IPS-15b (cell line): ENCODE measurements around the gene OR2B3.

Source experiments
- H3K27me3 ChIP-seq: one replicate; pipeline ENCODE4 v1.6.1; 2013; ENCODE audit warnings: low read length; ENCODE audit not compliant: control insufficient read depth, insufficient read depth
- H3K36me3 ChIP-seq: one replicate; pipeline ENCODE4 v1.6.1; 2013; ENCODE audit warnings: low read length; ENCODE audit not compliant: control insufficient read depth, insufficient read depth
- H3K4me1 ChIP-seq: one replicate; pipeline ENCODE4 v1.6.1; 2013; ENCODE audit warnings: mild to moderate bottlenecking, low read length; ENCODE audit not compliant: control insufficient read depth, insufficient read depth
- H3K4me3 ChIP-seq: one replicate; pipeline ENCODE4 v1.5.1; 2013; ENCODE audit warnings: low read depth, low read length
- H3K9ac ChIP-seq: one replicate; pipeline ENCODE4 v1.6.1; 2013; ENCODE audit warnings: low read depth, mild to moderate bottlenecking, low read length
- H3K9me3 ChIP-seq: one replicate; pipeline ENCODE4 v1.6.1; 2013; ENCODE audit warnings: mild to moderate bottlenecking, low read length; ENCODE audit not compliant: control insufficient read depth, insufficient read depth

OR2B3 gene

DNA sequence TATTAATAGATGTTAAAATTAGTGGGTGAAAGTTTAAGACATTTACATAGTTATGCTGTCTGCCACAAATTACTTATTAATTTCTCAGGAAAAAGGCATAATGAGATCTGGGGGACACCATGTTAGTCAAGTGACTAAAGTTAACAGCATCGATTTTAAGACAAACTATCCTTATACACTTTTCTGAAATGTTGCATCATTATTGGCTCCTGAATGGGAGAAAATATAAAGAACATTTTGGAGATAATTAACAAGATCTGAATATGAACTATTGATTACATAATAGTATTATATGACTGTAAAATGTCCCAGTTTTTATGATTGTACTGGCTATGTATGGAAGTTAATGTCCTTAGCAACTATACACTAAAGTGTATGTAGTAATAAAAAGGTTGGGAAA is 7.9 kb downstream of the OR2B3 start:
- no peaks in the 10 kb centered on the region for H3K4me1 ChIP-seq
- H3K9ac ChIP-seq: no peak overlapping the region
- no peaks in the 10 kb centered on the region for H3K9me3 ChIP-seq
- H3K4me3 ChIP-seq: no peak overlapping the region
- H3K27me3 ChIP-seq: no peaks in the 10 kb centered on the region
- H3K36me3 ChIP-seq: no peaks in the 10 kb centered on the region

GRCh38 chr6:29071831-29072723 is 15.0 kb downstream of the OR2B3 start:
- Histone ChIP-seq H3K4me1 (no peaks in the 10 kb centered on the region), H3K9ac (no peak overlapping the region)

DNA sequence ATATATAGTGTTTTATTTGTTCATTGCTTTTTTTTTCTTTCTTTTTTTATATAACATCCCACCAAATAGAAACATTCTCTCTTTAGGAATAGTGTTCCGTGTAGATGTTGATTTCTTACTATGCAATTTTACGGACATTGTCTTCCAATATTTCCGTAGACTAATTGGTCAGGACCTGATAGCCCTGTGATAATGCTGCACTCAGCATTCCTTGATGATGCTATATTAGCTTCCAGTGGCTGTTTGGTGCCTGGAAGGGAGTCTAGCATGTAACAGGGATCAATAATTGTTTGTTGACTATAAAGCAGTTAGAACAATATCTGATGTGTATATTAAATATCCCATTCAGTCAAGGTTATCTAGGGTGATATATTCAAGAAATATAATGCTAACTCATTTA is 35.4 kb downstream of the OR2B3 start:
- Histone ChIP-seq H3K9ac (no peak overlapping the region), H3K9me3 (no peaks in the 10 kb centered on the region), H3K4me3 (no peak overlapping the region), H3K27me3 (no peaks in the 10 kb centered on the region), H3K36me3 (no peaks in the 10 kb centered on the region), H3K4me1 (no peaks in the 10 kb centered on the region)

More at GRCh38 chr6:29071831-29072723, 15.0 kb downstream of the OR2B3 start:
- H3K27me3 ChIP-seq: no peaks in the 10 kb centered on the region
- no peaks in the 10 kb centered on the region for H3K36me3 ChIP-seq
- no peaks in the 10 kb centered on the region for H3K9me3 ChIP-seq
- no peak overlapping the region for H3K4me3 ChIP-seq

DNA sequence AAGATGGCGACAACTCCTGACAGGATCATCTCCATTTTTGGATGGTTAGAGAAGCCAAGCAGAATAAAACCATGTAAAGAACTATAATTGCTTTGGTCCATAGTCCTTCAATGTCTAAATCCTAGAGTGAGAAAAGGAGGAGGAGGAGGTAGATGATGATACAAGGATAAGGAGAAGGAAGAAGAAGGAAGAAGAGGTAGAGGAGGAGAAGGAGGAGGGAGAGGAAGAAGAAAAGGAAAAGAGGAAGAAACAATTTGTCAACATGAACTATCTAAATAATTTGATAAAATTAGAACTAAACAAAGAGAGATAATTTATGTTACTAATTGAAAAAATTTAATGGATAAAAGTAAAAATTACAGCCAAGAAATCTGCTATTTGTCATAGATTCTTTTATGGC is 42.0 kb downstream of the OR2B3 start, which contains the start of gene OR2W1:
Gene OR2W1 (minus strand): TSS at position 101 of the 400 bp plus-strand sequence. CDS start 0 bp downstream, at position 101.
- no peaks in the 10 kb centered on the region for H3K36me3 ChIP-seq
- H3K27me3 ChIP-seq: no peaks in the 10 kb centered on the region
- H3K4me3 ChIP-seq: no peak within 1 kb of the TSS
- no peaks in the 10 kb centered on the region for H3K4me1 ChIP-seq
- H3K9me3 ChIP-seq: no peaks in the 10 kb centered on the region
- no peak within 1 kb of the TSS for H3K9ac ChIP-seq
